Measurements from ENCODE around the gene ATXN7.

The ATXN7 gene

DNA sequence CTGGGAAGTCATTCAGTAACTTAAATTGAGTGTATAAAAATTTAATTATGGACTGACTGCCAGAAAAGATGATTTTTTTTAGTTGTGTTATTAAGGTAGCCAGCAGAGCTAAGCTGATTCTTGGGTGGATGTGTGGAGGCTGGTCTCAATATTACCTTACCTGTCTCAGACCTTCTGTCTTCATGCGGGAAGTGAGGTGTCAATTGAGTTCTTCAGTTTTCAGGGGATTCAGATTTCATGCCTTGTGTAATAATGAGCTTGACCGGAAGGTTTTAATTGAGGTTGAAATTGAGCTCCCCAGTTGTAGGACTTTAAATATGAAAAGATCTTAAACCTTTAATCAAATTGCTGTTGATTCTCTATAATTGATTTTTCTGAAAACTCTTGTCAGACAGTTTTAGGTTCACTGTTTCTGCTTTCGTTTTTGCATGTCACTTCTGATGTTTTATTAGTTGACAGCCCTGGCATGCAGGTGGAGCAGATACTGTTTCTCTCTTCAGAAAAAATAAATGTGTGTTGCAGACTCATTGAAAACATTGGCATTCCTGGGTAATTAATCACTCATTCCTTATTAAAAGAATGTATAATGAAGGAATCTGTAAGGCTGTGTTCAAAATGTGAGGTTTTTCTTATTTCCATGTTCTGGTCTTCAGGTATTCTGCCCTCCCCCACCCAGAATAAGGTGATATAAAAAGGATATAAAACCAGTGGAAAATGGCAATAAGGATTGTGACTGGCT, 105.1 kb downstream of the ATXN7 start:
- no peak for DNase-seq

- DNase-seq, result no peak
Observed at GRCh38 chr3:63969876-63970275, 106.2 kb downstream of the ATXN7 start.

GRCh38 chr3:63970631-63971475, 107.2 kb downstream of the ATXN7 start:
- DNase-seq, result no peak

- no peak for DNase-seq
Observed at GRCh38 chr3:63972196-63972595, 108.5 kb downstream of the ATXN7 start.

GRCh38 chr3:63972987-63973386, 109.3 kb downstream of the ATXN7 start:
- DNase-seq, result no peak

DNA sequence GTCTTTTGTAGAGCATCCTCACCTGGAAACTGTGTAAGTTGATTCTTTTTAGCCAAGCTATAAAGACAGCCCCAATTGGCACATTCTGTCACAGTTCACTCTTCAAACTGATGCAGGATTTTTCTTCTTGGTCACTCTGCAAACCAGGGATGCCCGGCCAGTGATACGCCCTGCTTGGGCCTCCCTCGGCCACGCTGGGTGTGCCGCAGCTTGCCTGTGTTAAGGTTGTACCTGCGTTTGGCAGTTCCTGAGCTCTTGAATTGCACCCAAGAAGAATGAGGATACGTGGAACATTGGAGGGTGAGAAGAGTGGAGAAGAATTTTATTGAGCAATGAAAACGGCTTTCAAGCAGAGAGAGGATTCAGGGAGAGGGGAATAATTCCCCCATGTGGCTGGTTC, 109.7 kb downstream of the ATXN7 start:
- no peak for DNase-seq

- no peak for DNase-seq
Observed at GRCh38 chr3:63974451-63974850, 110.8 kb downstream of the ATXN7 start.

DNA sequence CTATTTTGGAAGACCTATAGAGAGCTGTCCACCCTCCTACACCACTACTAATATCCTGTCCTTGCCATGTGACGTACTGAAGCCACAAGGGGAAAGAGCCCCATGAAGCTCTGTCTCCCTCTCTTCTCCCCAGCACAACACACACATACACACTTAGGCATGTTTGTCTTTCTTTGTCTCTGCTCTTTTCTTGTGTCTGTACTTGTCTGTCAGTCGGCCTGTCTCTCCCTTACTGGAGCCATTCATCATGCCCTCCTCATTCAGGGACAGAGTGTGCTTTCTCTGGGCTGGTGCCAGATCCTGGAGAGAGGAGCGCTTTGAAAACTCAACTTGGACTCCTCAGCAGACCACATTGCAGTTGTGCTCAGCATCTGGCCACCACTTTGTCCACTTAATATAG, 112.1 kb downstream of the ATXN7 start:
- no peak for DNase-seq

- no peak for DNase-seq
Observed at GRCh38 chr3:63976161-63976871, 112.6 kb downstream of the ATXN7 start.

GRCh38 chr3:63976872-63977200, 113.2 kb downstream of the ATXN7 start:
- DNase-seq, result no peak

DNA sequence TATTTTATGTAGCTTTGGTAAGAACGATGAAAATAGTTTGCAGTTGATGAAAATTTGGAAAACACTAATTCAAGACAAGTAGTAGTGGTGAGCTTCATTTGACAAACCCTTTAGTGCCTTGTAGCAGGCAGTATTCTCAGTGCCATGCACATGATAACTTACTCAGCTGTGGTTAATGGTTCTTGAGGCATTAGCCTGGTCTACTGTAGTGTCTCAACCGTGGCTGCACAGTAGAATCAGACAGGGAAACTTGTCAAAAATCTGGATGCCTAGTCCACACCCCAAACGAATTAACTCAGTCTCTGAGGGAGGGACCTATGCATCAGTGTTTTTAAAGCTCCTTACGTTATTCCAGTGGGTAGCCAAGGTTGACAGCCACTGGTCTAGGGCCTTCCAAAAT, 114.2 kb downstream of the ATXN7 start:
- DNase-seq, result no peak

DNA sequence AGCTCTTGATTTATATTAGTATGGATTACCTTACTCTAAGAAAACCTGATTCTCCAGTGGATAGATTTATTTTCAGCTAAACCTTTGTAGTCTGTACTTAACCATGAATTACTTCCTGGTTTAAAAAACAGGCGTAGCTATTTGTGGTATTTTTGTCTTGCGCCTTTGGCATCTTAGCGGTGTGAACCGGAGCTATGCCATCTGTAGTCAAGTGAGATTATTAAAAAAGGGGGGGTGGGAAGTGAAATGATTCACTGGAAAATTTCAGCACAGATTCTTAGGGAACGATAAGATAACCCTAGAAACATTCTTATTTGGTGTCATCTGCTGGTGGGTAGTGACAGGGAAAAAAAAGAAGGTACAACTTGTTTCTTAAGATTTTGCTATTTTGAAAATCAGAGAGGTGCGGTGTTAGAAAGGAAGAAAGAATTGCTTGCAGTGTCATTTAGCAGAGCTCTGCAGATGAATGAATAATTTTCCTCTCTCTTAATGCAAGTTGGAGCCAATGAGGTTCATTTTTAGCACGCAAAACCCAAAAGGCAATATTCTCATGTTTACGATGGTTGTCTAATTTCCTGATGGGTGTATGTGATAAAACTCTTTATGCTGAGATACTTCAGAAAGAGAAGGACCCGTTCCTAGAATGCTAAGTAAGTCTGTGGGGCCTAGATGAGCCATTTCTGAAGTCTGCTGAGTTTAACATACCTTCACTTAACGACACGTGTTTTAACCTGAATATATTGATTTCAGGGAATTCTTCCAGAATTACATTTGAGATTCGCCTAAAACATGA, 115.6 kb downstream of the ATXN7 start:
- peak; percentile 41 for DNase-seq

GRCh38 chr3:63980019-63980418, 116.4 kb downstream of the ATXN7 start:
- no peak for DNase-seq

- DNase-seq, result no peak
Observed at GRCh38 chr3:63980830-63981498, 117.3 kb downstream of the ATXN7 start.

DNA sequence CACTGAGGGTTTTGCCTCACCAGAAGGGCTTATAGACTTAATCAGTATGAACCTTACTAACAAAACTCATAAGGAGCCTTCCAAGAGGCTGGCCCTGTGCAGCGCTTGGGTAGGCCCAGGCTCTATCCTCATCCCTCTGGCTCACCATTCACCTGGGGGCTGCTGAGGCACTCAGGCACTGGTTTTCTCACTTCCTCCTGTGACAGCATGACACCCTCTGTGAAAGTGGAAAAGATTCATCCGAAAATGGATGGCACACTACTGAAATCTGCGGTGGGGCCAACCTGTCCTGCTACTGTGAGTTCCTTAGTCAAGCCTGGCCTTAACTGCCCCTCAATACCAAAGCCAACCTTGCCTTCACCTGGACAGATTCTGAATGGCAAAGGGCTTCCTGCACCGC, 118.3 kb downstream of the ATXN7 start:
- no peak for DNase-seq

DNA sequence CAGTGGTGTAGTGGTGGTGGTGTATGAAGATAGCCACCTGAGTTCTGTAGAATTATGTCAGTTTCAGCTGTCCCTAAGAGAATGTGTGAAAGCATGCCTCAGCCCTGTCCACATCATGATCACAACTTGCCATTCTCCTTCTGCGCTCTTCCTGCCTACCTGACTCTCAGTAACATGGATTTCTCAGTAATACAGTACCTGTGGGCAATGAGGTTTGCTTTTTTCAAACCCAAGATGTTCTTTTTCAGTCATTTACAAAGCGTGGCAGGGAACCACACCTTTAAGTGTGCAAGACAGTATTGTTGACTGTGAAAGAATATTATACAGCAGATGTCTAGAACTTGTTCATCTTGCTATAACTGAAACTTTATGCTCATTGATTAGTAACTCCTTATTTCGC, 120.7 kb downstream of the ATXN7 start:
- DNase-seq, result no peak

DNA sequence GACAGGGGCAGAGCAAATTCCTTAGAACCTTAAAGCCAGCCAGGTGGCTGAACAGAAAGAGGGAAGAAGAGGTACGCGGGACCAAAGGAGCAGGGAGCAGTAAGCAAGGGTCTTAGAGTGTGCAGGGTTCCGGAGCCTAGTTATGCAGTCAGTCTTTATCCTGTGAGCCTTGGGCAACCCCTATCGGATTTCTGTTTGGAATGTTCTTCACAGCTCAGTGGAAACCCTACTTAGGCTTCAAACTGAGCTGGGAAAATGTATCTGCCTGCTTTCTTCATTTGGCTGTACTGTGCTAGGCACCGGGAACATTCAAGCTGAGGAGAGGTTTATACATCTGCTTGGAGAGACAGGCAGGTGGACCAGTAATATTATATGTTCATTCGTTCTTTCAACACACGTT, 122.5 kb downstream of the ATXN7 start:
- no peak for DNase-seq

GRCh38 chr3:63986831-63987230, 123.2 kb downstream of the ATXN7 start:
- no peak for DNase-seq

- DNase-seq, result no peak
Observed at GRCh38 chr3:63988943-63989342, 125.3 kb downstream of the ATXN7 start.

DNA sequence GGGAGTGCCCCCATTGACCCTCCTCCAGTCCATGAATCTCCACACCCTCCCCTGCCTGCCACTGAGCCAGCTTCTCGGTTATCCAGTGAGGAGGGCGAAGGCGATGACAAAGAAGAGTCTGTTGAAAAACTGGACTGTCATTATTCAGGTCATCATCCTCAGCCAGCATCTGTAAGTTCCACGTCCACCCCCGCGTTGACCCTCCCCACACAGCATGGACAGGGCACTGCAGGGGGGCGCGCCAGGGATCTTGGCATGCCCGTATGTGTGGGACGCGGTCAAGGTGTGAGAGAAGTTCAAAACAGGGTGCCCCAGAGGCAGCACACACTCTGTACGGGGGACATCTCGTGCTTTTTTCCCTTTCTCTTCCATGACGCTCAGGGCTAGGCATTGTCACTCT, 126.5 kb downstream of the ATXN7 start:
- no peak for DNase-seq

DNA sequence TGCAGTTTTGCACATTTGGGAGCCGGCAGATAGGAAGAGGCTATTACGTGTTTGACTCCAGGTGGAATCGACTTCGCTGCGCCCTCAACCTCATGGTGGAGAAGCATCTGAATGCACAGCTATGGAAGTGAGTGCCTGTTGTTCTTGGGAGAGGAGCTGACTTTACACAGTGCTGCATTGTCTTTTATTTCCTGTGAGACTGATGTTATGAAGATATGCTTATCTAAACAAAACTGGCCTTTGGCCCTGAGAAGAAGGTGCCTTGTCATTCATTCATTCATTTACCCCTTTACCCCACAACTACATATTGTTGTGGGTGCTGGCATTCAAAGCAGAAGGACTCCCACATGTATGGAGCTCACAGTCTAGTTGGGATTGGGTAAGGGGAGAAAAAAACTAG, 127.1 kb downstream of the ATXN7 start:
- DNase-seq, result no peak

GRCh38 chr3:63991666-63992065, 128.0 kb downstream of the ATXN7 start:
- no peak for DNase-seq

All from CD4-positive, alpha-beta T cell treated with Interferon gamma for 1 hour (primary cell).